Stimulated activated CD8-positive, alpha-beta memory T cell treated with anti-CD3 and anti-CD28 coated beads, Interleukin-4, amount 100 ng/mL, for 1 hour (primary cell): Measurements from ENCODE around the gene BCL10.

Experiments used
- DNase-seq, 2 donors: peaks; one replicate each; pipeline ENCODE4 v3.0.0-alpha.2; 2020; ENCODE audit warnings: low read depth in 2 of 2, low spot score in 1 of 2

Gene BCL10

DNA sequence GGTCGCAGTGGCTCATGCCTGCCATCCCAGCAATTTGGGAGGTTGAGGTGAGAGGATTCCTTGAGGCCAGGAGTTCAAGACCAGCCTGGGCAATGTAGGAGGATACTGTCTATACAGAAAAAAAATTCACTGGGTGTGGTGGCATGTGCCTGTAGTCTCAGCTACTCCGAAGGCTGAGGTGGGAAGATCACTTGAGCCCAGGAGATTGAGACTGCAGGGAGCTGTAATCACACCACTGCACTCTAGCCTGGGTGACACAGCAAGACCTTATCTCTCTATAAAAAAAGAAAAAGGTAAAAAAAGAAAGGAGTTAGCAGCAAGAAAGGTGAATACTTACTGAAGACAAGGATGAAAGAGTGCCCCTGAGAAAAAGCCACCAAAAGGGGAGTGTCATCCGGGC is 23.7 kb upstream of the BCL10 start:
- DNase-seq: no peak

DNA sequence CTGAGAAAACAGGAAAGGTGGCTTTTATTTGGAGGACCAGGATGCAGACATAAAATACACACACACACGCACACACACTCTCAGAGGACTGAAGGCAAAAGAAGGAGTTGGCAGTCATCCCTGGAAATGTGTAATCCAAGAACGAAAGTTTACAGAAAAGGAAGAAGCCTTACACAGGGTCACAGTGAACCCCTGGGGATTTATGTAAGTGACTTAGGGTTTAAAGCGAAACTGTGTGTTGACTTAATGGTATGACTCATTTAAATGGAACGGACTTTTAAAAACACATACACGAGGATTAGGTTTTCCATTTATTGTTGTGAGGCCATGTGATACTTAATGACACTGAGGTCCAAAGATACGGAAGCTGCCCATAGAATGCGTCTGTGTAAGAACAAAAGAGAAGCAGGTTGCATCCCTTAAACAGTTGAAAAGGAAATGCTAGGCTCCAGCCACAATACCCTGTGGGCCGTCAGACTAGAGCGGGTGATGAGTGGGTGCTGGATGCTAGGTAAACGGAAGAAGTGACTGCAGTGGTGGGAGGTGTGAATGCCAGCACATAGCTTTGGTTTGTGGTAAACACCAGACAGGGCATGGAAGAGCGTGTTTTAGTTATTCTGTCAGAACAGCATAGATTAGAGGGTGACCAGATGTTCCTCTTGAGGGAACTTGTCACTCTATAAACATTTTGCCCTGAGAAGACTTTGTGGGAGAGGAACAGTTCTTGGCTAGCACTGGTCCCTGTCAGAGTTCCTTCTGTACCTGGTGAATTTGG is 21.6 kb upstream of the BCL10 start:
- DNase-seq: peak; percentile 34 to 39

DNA sequence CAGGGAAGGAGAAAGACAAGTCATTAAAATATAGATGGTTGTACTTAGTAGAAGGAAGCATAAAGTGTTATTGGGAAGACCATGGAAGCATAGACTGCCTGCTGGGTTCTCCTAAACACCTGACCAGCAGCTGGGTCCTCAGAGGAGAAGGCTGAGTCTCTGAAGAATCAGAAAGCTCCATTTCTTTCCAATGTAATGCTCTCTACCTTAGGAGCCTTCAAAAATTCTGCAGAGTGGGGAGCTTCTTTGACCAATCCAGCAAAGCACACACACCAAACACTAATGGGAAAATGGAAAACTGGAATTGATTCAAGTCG is 21.1 kb upstream of the BCL10 start:
- no peak for DNase-seq

DNA sequence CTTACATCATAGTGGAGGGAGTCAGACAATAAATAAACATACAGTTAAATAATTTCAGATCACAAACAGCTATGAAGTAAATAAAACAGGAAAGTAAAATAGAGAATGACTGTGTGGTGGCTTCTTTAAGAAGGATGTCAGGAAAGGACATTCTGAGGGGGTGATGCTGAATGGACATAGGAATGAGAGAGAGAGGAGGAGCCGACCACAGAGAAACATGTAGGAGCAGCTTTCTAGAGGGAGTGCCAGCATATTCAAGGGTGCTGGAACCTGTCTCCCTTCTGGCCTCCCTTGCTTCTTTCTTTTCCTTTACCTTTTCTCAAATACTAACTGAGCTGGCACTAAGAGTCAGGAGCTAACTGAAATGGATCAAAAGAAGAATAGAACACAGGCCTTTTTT is 20.5 kb upstream of the BCL10 start:
- DNase-seq: no peak

- DNase-seq: no peak
These were observed 19.2 kb upstream of the BCL10 start for GRCh38 chr1:85295654-85296053.

- no peak for DNase-seq
These were observed 18.6 kb upstream of the BCL10 start for GRCh38 chr1:85295006-85295431.

GRCh38 chr1:85290826-85291225 is 14.4 kb upstream of the BCL10 start:
- DNase-seq: no peak

DNA sequence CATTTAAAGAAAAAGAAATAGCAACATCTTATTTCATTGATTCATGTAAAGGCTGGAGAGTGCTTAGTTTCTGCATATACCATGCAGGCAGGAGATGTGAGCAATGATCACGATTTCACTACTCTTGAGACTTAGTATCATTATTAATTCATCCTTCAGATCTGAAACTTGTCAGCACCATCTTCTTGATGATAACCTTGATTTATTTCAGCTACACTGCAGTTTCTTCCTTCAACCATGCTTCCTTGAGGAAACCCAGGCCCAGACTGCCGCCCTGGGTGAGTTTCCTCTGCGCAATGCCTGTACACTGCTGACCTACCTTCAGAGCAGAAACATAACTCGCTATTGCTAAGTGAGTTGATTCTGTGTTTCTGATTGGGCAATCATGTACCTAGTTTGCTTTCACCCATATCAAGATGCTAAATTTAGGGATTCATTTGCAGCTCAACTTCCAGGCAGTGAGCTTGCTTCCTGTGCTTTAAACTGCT is 13.5 kb upstream of the BCL10 start:
- DNase-seq: no peak

DNA sequence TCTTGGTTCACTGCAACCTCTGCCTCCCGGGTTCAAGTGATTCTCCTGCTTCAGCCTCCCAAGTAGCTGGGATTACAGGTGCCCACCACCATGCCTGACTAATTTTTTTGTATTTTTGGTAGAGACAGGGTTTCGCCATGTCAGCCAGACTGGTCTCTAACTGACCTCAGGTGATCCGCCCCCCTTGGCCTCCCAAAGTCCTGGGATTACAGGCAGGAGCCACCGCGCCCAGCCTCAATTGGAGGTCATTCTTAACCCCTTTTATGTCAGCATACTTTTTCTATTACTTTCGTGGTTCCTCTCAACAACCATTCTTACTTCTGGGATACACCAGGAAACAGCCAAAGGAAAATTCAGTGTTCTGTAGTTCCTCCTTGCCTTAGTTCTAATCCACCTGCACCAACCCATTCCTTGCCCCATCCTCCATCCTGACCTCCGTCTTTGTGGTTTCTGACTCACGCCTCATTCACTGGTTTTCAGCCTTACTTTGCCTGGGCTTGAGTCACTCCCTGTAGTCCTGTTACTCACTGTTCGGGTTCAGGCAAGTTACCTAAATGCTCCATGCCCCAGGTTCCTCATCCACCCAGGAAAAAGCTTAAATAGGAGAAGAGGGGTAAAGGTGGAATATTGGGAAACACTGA is 12.9 kb upstream of the BCL10 start:
- DNase-seq: no peak

- no peak for DNase-seq
These were observed 7.8 kb upstream of the BCL10 start for GRCh38 chr1:85284202-85284601.

GRCh38 chr1:85283475-85284199 is 7.2 kb upstream of the BCL10 start:
- DNase-seq: no peak

- no peak for DNase-seq
These were observed 6.0 kb upstream of the BCL10 start for GRCh38 chr1:85282424-85282823.

DNA sequence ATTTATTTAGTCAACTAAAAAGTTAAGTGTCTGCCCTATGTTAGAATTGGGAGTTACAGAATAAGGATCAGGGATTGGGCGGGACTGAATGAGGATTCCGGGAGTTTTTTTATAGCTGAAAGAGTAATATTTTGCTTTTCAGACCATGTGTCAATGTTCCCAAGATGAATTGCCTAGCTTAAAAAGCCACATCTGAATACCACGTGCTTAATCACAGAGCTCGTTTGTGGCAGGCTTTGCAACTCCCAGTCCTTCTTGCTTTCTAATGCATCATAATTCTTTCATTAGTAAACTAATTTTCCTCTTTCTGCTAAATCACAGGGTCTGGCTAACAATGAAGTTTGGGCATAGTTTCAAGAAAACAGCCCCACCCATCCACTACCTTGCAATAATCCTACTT is 4.2 kb upstream of the BCL10 start:
- DNase-seq: no peak

DNA sequence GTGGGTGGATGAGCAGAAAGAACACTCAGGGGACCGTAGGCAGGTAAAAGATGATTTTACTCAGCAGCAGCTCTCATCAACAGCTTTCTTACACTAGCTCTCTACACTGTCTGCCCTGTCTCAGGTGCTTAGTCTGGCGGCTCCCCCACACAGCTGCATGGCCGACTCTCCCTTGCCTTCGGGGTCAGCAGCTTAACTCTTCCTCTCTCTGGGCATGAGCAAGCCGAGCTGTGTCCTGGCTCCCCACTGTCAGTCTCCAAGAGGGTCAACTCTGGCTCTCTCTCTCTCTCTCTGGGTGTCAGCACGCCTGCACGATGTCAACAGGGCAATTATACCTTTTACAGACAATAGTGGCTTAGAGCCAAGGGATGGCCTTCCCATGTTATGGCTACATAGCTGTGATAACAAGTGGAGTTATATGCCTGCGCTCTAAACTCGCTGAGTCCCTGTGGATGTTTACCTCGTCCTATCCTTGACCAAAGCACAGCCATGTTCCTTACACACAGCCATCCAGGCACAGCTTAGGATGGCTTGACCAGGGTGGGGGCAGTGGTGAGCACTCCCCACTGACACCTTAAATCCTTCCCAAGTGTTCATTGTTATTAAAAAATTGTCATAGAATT is 3.1 kb upstream of the BCL10 start:
- DNase-seq: no peak

DNA sequence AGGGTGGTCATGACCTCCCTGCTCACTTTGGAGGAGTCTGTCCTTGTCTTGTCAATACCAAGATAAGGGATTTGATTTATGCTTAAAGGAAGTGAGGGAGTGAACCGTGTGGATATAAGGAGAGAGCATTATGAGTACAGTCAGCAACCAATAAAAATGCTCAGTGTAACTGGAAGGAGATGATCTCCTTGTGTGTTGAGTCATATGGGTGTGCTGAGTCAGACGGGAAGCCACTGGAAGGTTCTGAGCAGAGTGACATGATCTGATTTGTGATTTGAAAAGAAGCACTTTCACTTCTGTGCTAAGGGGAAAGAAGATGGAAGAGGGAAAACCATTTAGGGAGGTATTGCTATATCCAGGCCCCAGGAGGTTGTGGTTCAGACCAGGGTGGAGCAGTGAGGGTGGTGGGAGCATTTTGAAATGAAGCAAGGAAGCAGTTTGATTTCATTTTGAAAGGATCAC is 2.5 kb upstream of the BCL10 start:
- no peak for DNase-seq

- DNase-seq: no peak
These were observed 1.4 kb upstream of the BCL10 start for GRCh38 chr1:85277802-85278201.

- no peak for DNase-seq
These were observed 677 bp upstream of the BCL10 start for GRCh38 chr1:85276978-85277639.

- DNase-seq: no peak
These were observed 674 bp downstream of the BCL10 start for GRCh38 chr1:85275701-85276214.

- no peak for DNase-seq
These were observed 1.4 kb downstream of the BCL10 start for GRCh38 chr1:85274969-85275453.

- no peak for DNase-seq
These were observed 3.0 kb downstream of the BCL10 start for GRCh38 chr1:85273397-85273796.
